MG63 (cell line): ENCODE results near the gene PARP9. TPM values are rescaled to one million over a fixed set of nuclear protein-coding genes. Genes with fewer than 3 reads are reported as not detected.
A peak's percentile ranks its signal among the peaks of the same experiment; 100 is the strongest.
"Not testable (repeated sequence)": the region's sequence is repeated elsewhere in the genome, so short reads cannot be mapped to it uniquely, and the experiment has no call there.

Experiments used
- DNase-seq: peaks from one replicate; pipeline ENCODE4 v3.0.0-alpha.2; 2020
- H3K27me3 ChIP-seq: fragments of 250-450 bp; sonication (Bioruptor Pico); 2 replicates; pipeline ENCODE4 v1.5.1; 2020; ENCODE audit warnings: mild to moderate bottlenecking, moderate library complexity
- H3K36me3 ChIP-seq: fragments of 250-450 bp; sonication (Bioruptor Pico); 2 replicates; pipeline ENCODE4 v1.5.1; 2020; ENCODE audit warnings: mild to moderate bottlenecking, moderate library complexity
- H3K4me3 ChIP-seq: fragments of 250-450 bp; sonication (Bioruptor Pico); 2 replicates; pipeline ENCODE4 v1.5.1; 2020; ENCODE audit warnings: mild to moderate bottlenecking, moderate library complexity
- H3K9me3 ChIP-seq: fragments of 250-450 bp; sonication (Bioruptor Pico); 2 replicates; pipeline ENCODE4 v1.5.1; 2020; ENCODE audit warnings: mild to moderate bottlenecking, moderate library complexity
- total RNA-seq: library from RNA; depleted of rRNA; stranded (reverse); fragments of >200 nt; shearing (Covaris generic); gene quantifications from 2 replicates; pipeline ENCODE4 v1.2.3, GENCODE V29; 2014; ENCODE audit warnings: low replicate concordance

Gene PARP9
- total RNA-seq, 1 experiment from 2014 or later, result 20.8 TPM

DNA sequence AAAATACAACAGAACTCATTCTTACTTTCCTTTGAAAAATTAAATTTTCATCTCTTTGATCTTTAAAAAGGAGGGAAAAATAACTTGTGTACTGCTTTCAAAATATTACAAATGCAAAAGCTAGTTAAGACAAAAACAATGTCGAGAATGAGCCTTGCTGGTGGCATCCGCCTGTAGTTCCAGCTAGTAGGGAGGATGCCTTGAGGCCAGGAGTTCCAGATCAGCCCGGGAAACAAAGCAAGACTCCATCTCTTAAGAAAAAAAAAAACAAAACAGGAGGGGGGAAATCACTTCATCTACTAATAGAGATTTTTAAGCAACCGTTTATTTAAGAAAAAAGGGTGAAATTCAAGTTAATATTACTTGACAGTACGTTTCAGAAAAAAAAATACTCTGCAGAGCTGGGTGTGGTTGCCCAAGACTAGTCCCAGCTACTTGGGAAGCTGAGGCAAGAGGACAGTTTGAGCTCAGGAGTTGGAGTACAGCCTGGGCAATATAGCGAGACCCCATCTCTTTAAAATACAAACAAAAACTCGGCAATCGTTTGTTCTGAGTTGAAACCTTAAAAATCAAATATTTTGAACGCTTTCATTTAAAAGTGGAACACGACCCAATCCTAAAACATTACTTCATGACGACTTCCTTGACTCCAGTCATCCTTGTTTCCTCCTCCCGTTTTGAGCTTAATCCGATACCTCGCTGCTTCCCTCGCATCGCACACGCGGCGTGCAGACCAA is 50.5 kb downstream of the PARP9 start:
- no peaks in the 10 kb centered on the region for H3K27me3 ChIP-seq
- H3K9me3 ChIP-seq, result peaks cover 2% of the 10 kb centered on the region; the same call in 1 of the 2 replicates
- H3K4me3 ChIP-seq, result peak overlapping the region; percentile 99
- DNase-seq, result no peak
- H3K36me3 ChIP-seq, result peaks cover 21% of the 10 kb centered on the region

DNA sequence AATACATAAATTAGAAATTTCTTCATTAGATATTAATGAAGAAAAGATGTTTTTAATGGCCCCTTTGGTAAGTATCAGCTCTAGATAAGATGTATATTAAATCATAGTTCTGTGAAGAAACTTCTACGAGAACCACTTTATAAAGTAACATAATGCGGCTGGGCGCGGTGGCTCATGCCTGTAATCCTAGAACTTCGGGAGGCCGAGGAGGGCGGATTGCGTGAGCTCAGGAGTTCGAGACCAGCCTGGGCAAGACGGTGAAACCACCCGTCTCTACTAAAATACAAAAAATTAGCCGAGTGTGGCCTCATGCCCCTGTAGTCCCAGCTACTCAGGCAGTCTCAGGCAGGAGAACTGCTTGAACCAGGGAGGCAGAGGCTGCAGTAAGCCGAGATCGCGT is 51.8 kb downstream of the PARP9 start:
- H3K4me3 ChIP-seq, result no peak overlapping the region
- DNase-seq, result no peak
- no peaks in the 10 kb centered on the region for H3K27me3 ChIP-seq
- peaks cover 26% of the 10 kb centered on the region for H3K36me3 ChIP-seq
- peaks cover 2% of the 10 kb centered on the region; the same call in 1 of the 2 replicates for H3K9me3 ChIP-seq

DNA sequence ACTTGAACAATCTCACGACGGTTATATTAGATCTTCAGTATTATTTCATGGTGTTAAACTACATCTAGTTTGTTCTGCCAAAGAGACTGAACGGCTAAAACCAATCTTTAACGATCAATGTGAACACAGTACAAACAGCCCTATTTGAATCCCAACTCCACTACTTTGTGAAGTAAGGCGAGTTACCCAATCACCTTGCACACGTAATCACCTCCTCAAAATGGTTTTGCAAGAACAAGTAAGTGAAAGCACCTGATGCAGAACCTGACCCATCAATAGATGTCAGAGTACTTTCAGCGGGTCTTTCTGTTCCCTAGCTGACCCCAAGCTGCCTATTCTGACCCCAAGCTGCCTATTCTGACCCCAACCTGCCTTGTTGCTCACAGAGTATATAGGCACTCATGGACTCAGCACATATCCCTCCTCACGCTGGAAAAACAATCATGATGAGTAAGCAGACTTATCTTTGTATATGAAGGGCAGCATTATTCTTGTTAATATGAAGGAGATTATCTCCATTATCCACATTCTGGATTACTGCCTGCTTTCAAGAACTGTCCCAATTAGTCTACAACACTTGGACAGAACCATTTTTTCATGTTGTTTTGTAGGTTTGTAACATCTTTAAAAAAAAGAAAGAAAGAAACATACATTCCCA is 53.1 kb downstream of the PARP9 start:
- Histone ChIP-seq H3K27me3 (no peaks in the 10 kb centered on the region), H3K9me3 (peaks cover 2% of the 10 kb centered on the region; the same call in 1 of the 2 replicates), H3K36me3 (peaks cover 34% of the 10 kb centered on the region), H3K4me3 (no peak overlapping the region)
- no peak for DNase-seq

DNA sequence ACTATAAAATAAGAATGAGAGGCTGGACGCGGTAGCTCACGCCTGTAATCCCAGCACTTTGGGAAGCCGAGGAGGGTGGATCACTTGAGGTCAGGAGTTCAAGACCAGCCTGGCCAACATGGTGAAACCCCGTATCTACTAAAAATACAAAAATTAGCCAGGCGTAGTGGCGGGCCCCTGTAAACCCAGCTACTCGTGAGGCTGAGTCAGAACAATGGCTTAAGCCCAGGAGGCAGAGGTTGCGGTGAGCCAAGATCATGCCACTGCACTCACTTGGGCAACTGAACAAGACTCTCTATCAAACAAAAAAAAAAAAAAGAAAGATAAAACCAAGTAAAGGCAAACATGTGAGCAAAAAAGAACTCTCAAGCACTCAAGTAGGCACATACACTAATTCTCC is 55.2 kb downstream of the PARP9 start:
- H3K27me3 ChIP-seq, H3K9me3 ChIP-seq, H3K4me3 ChIP-seq: not testable (repeated sequence)
- peaks cover 46% of the 10 kb centered on the region for H3K36me3 ChIP-seq
- DNase-seq, result peak; percentile 92

DNA sequence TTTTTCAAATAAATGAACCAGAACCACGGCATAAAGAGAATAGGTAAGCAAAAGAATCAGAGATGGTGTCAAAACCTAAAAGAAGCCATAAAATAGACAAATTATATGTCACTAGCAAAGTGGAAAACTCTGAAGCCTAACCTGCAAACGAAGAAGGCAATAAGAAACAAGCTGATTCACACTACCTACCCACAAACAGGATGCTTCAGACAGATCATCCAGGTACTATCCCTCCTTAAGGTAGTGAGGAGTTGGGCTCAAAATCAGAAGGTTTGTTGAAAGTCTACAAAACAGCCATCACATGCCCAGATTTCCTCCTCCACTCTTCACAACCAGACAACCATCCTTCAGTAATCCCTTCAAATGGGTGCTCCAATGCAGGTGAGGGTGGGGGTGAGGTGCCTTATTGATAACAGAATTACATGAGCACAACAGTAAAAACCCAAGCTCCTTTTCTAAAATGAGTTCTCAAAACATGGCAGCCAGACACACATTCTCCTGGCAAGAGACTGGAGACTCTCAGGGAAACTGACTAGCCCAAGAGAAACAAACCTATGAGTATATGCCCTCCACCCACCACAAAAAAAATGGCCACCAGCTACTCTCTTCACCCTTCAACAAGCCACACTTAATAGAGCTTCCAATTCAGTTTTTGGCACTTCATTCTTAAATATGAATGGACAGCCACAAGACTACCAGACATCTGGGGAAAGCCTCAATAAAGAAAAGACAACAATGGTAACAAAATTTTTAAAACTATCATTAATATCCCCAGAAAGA is 55.8 kb downstream of the PARP9 start:
- peaks cover 48% of the 10 kb centered on the region for H3K36me3 ChIP-seq
- DNase-seq, result no peak
- no peak overlapping the region for H3K4me3 ChIP-seq
- H3K27me3 ChIP-seq, result no peaks in the 10 kb centered on the region
- H3K9me3 ChIP-seq, result peaks cover 8% of the 10 kb centered on the region

DNA sequence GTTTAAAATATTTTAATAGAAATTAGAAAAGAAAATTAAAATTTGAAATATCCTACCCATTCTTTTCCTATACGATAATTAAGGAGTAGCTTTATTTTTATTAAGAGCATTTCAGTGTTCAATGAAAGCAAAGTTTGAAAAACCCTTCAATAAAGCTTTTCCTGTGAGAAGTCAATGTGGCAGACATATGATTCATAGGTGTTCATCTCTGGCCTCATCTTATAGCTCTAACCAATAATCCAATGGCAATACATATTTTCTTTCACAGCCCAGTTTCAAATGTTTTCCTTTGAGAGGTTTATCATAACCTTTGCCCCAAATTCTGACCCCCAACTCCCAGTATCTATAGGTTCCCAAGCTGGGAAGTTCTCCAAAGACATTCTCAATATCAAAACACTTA is 57.6 kb downstream of the PARP9 start:
- H3K36me3 ChIP-seq, result peaks cover 41% of the 10 kb centered on the region
- H3K9me3 ChIP-seq, result peaks cover 8% of the 10 kb centered on the region
- H3K4me3 ChIP-seq, result no peak overlapping the region
- DNase-seq, result no peak
- H3K27me3 ChIP-seq, result no peaks in the 10 kb centered on the region

DNA sequence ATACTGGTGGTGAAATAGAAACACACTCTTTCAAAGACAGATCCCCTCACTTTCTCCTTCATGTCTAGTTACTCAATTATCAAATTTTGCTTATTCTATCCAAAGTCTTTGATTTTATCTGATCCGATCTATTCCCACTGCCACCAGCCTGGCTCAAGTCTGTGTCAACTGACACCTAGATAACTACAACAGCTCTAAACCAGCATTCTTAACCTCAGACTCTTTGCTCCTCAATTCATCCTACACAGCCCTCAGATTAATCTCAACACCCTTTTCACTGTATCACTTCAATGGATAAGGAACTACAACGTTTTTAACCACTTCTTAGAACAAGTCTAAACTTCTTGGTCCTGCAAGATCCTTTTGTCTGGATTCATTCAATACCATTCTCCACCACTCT is 58.4 kb downstream of the PARP9 start:
- no peak for DNase-seq
- H3K27me3 ChIP-seq, result no peaks in the 10 kb centered on the region
- H3K36me3 ChIP-seq, result peaks cover 39% of the 10 kb centered on the region
- no peak overlapping the region for H3K4me3 ChIP-seq
- peaks cover 8% of the 10 kb centered on the region for H3K9me3 ChIP-seq

DNA sequence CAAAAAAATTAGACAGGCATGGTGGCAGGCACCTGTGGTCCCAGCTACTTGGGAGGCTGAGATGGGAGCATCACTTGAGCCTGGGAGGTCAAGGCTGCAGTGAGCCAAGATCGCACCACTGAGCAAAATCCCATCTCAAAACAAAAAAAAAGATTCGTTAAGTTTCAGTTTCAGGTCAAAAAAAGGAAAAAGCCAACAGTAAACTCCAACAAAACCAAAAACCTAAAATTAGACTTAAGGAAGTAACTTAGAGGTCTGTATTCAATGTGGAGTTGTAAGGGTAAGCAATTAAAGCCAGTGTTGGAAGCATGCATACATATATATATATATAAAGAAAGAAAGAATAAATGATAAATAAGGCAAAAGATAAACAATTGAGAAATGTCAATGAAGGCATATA is 61.2 kb downstream of the PARP9 start:
- Histone ChIP-seq H3K27me3 (no peaks in the 10 kb centered on the region), H3K4me3 (no peak overlapping the region), H3K36me3 (peaks cover 28% of the 10 kb centered on the region), H3K9me3 (peaks cover 6% of the 10 kb centered on the region)
- no peak for DNase-seq

DNA sequence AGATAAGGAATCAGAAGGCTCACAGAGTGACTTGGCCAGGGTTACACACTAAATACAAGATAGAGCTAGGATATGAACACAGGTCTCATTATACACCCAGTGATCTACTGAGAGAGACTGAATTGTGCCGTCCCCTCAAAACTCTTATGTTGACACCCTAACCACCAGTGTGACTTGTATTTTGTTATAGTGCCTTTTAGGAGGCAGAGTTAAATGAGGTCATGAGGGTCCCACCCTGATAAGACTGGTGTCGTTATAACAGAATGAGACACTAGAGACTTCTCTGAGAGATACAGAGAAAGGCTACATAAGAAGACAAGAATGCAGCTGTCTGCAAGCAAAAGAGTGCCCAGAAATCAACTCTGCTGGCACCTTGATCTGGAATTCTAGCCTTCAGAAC is 62.0 kb downstream of the PARP9 start:
- H3K9me3 ChIP-seq, result peaks cover 6% of the 10 kb centered on the region
- peaks cover 26% of the 10 kb centered on the region for H3K36me3 ChIP-seq
- no peaks in the 10 kb centered on the region for H3K27me3 ChIP-seq
- H3K4me3 ChIP-seq, result no peak overlapping the region
- no peak for DNase-seq

DNA sequence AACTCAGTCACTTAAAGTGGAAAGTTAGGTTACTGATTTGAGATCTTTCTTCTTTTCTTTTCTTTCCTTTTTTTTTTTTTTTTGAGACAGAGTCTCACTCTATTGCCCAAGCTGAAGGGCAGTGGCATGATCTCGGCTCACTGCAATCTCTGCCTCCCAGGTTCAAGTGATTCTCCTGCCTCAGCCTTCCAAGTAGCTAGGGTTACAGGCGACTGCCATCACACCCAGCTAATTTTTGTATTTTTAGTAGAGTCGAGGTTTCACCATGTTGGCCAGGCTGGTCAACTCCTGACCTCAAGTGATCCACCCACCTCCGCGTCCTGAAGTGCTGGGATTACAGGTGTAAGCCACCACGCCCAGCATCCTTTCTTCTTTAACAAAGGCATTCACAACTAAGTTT is 63.1 kb downstream of the PARP9 start:
- H3K9me3 ChIP-seq, H3K27me3 ChIP-seq, H3K4me3 ChIP-seq, DNase-seq: not testable (repeated sequence)
- peaks cover 25% of the 10 kb centered on the region for H3K36me3 ChIP-seq

DNA sequence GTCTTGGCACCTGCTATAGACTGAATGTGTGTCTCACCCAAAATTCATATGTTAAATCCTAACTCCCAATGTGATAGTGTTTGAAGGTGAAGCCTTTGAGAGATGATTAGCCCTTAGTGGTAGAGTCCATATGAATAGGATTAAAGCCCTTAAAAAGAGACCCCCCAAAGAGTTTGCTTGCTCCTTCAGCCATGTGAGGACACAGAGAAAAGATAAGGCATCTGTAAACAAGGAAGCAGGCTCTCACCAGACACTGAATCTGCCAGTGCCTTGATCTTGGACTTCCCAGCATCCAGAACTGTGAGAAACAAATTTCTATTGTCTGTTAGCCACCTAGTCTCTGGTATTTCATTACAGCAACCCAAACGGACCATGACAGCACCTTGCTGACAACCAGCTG is 65.9 kb downstream of the PARP9 start:
- no peak for DNase-seq
- no peak overlapping the region for H3K4me3 ChIP-seq
- peaks cover 33% of the 10 kb centered on the region for H3K36me3 ChIP-seq
- H3K27me3 ChIP-seq, result no peaks in the 10 kb centered on the region
- H3K9me3 ChIP-seq, result no peaks in the 10 kb centered on the region

DNA sequence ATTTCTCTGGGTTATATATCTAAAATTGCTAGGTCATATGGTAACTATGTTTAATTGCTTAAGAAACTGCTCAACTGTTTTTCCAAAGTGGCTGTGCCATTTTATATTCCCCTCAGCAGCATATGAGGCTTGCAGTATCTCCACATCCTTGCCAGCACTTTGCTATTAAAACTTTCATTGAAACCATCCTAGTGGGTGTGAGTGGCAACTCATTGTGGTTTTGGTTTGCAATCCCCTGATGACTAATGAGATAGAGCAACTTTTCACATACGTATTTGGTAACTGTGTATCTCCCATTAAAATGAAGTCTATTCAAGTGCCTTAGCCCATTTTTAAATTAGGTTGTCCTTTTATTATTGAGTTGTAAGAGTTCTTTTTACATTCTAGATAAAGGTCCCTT is 66.7 kb downstream of the PARP9 start:
- H3K36me3 ChIP-seq, result peaks cover 40% of the 10 kb centered on the region
- no peaks in the 10 kb centered on the region for H3K9me3 ChIP-seq
- DNase-seq, result peak; percentile 63
- H3K27me3 ChIP-seq, result no peaks in the 10 kb centered on the region
- no peak overlapping the region for H3K4me3 ChIP-seq

DNA sequence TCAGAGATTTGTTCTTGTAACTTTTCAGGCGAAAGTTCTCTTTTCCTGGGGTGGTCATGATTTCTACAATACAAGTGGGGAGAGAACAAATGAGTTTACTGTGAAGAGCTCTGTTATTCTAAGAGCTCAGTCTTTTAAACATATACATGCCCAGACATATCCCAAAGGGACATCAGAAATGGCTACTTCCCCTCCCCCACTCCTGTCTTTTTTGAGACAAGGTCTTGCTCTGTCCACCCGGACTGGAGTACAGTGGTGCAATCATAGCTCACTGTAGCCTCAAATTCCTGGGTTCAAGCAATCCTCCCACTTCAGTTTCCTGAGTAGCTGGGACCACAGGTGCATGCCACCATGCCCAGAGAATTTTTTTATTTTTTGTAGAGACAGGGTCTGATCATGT is 67.6 kb downstream of the PARP9 start:
- peaks cover 44% of the 10 kb centered on the region for H3K36me3 ChIP-seq
- no peaks in the 10 kb centered on the region for H3K9me3 ChIP-seq
- no peak for DNase-seq
- H3K4me3 ChIP-seq, result no peak overlapping the region
- no peaks in the 10 kb centered on the region for H3K27me3 ChIP-seq

DNA sequence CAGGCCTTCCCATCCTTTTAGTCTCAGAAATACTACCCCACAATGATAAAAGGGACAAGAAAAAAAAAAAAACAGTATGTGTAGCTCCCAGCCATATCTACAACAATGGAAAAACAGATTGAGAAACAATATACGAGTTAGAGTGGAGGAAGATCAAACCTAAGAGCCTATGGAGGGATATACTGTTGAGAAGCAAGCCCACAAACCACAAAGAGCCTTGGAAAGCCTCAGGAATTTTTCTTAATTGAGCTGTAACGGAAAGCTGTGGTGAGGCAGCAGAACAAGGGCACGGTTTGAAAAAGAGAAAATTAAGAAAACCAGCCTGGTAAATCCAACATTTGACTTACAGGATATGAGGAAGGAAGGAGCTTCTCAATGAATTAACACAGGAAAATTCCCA is 70.8 kb downstream of the PARP9 start:
- H3K36me3 ChIP-seq, result peaks cover 62% of the 10 kb centered on the region
- DNase-seq, result no peak
- H3K4me3 ChIP-seq, result no peak overlapping the region
- H3K27me3 ChIP-seq, result no peaks in the 10 kb centered on the region
- no peaks in the 10 kb centered on the region for H3K9me3 ChIP-seq

DNA sequence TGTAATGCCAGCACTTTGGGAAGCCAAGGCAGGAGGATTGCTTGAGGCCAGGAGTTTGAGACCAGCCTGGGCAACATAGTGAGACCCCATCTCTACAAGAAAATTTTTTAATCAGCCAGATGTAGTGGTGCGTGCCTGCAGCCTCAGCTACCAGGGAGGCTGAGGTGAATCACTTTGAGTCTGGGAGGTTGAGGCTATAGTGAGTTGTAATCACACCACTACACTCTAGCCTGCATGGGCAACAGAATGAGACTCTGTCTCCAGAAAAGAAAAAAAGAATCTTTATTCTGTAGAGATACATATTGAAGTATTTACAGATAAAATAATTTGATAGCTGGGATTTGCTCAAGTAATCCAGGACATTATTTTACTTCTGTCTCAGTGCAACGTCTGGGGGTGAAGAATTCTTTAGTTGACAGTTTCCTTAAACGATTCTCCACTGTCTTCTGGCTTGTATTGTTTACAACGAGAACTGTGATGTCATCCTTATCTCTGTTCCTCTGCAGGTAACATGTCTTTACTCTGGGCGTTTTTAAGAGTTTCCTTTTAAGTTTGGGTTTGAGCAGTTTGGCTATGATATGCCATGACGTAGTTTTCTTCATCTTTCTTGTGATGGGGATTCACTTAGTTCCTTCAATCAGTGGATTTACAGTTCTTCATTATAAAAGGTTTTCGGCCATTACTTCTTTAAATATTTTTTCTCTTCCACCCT is 75.7 kb downstream of the PARP9 start:
- H3K36me3 ChIP-seq, result peaks cover 65% of the 10 kb centered on the region
- no peaks in the 10 kb centered on the region for H3K27me3 ChIP-seq
- no peaks in the 10 kb centered on the region for H3K9me3 ChIP-seq
- DNase-seq, result no peak
- H3K4me3 ChIP-seq, result no peak overlapping the region

DNA sequence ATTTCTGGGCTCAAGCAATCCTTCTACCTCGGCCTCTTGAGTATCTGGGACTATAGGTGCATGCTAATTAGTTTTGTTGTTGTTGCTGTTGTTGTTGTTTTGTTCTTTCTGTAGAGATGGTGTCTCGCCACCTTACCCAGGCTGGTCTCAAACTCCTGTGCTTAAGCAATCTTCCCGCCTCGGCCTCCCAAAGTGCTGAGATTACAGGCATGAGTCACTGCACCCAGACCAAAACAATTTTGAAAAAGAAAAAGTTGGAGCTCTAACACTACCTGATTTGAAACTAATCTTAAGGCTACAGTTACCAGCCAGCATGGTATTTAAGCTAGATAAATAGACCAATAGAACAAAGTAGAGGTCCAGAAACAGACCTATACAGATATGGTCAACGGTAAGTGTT is 79.1 kb downstream of the PARP9 start:
- H3K4me3 ChIP-seq, result no peak overlapping the region
- peak; percentile 52 for DNase-seq
- peaks cover 46% of the 10 kb centered on the region for H3K36me3 ChIP-seq
- no peaks in the 10 kb centered on the region for H3K27me3 ChIP-seq
- no peaks in the 10 kb centered on the region for H3K9me3 ChIP-seq

DNA sequence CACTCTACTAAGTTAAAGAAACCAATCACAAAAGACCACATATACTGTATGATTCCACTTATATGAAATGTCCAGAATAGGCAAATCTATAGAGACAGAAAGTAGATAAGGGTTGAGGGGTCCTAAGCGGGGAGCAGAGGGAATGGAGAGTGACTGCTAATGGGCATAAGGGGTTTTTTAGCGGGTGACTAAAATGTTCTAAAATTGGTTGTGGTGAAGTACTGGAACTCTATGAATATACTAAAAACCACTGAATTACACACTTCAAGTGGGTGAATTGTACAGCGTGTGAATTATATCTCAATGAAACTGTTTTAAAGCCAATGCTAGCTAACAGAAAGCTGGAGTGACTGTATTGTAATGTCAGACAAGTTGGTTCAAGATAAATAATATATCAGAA is 82.7 kb downstream of the PARP9 start:
- H3K4me3 ChIP-seq, result no peak overlapping the region

More for the DNA sequence above, 82.7 kb downstream of the PARP9 start:
- Histone ChIP-seq H3K36me3 (peaks cover 22% of the 10 kb centered on the region), H3K27me3 (no peaks in the 10 kb centered on the region), H3K9me3 (no peaks in the 10 kb centered on the region)
- no peak for DNase-seq
